Measurements from ENCODE around the gene GLP2R.
A peak's percentile ranks its signal among the peaks of the same experiment; 100 is the strongest.

GLP2R gene

DNA sequence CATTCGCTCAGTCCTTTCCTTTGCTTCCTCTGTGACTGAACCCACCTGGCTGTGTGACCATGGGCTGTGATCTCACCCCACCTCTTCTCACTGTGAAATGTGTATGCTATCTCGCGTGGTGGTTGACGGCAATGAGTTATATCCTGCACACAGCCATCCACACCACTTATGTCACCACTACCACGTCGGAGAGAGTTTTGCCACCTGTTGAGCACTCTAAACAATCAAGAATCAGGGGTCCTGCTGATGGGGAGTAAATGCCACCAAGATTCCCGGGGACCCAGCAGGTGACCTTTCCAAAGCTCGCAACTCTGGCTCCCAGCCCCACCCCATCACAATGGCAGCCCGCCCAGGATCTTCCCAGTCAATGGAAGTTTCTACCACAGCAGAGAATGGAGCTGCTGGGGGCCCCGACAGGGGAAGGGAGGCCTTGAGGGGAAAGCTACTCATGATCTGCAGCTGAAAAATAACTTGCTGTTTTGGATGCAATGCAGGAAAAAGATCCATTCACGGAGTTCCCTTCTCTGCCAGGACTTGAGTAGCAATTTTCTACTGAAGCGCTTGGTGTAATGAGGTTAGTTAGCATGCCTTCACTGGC is 105.5 kb downstream of the GLP2R start:
- Histone ChIP-seq H3K9me3 (ENCODE audit: control insufficient read depth, insufficient read depth, low read depth, low read length) (no peaks in the 10 kb centered on the region), H3K36me3 (ENCODE audit: control insufficient read depth in 2 of 2, insufficient read depth in 1 of 2, low read length in 2 of 2) (no peaks in the 10 kb centered on the region), H3K4me1 (ENCODE audit: control insufficient read depth, insufficient read depth, low read length) (peaks cover 6% of the 10 kb centered on the region; the same call in 1 of the 2 replicates), H3K4me3 (ENCODE audit: low read depth, low read length) (no peak overlapping the region), H3K27ac (ENCODE audit: extremely low read depth, low read depth, low read length) (no peak overlapping the region)
- POLR2A ChIA-PET = no interaction called here
- CTCF ChIA-PET = interaction anchor here (0.7 to 10.4 kb wide), 8 partner anchors 10 to 686 kb away, joined by 3 to 93 read pairs (median 3); no protein-coding TSS in a partner anchor
- TF ChIP-seq ZNF791 (tag by site-specific recombination; IDR thresholded peaks at IDR 0.05) (no peak), ZNF416 (tag by site-specific recombination; IDR thresholded peaks at IDR 0.05) (no peak), ZNF394 (tag by site-specific recombination; IDR thresholded peaks at IDR 0.05; ENCODE audit: borderline replicate concordance) (no peak), ZNF24 (tag by site-specific recombination; IDR thresholded peaks at IDR 0.05) (no peak), ZIC2 (tag by site-specific recombination; IDR thresholded peaks at IDR 0.05) (peak; percentile 96), ZNF830 (tag by site-specific recombination; IDR thresholded peaks at IDR 0.05; ENCODE audit: low read depth) (no peak), YY1 (tag by site-specific recombination; IDR thresholded peaks at IDR 0.05) (no peak), SCRT2 (tag by site-specific recombination; IDR thresholded peaks at IDR 0.05) (peak; percentile 66), ZNF140 (tag by site-specific recombination; IDR thresholded peaks at IDR 0.05) (no peak), ZFP41 (tag by site-specific recombination; IDR thresholded peaks at IDR 0.05; ENCODE audit: borderline replicate concordance) (no peak), ZNF777 (tag by site-specific recombination; IDR thresholded peaks at IDR 0.05; ENCODE audit: borderline replicate concordance) (no peak), ZFHX2 (tag by site-specific recombination; conservative IDR thresholded peaks at IDR 0.05) (no peak), ZNF660 (tag by site-specific recombination; IDR thresholded peaks at IDR 0.05) (no peak)
- TF ChIP-seq, protein P1, sequence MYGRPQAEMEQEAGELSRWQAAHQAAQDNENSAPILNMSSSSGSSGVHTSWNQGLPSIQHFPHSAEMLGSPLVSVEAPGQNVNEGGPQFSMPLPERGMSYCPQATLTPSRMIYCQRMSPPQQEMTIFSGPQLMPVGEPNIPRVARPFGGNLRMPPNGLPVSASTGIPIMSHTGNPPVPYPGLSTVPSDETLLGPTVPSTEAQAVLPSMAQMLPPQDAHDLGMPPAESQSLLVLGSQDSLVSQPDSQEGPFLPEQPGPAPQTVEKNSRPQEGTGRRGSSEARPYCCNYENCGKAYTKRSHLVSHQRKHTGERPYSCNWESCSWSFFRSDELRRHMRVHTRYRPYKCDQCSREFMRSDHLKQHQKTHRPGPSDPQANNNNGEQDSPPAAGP (tag by site-specific recombination; IDR thresholded peaks at IDR 0.05) = no peak
- TF ChIP-seq, protein P2, sequence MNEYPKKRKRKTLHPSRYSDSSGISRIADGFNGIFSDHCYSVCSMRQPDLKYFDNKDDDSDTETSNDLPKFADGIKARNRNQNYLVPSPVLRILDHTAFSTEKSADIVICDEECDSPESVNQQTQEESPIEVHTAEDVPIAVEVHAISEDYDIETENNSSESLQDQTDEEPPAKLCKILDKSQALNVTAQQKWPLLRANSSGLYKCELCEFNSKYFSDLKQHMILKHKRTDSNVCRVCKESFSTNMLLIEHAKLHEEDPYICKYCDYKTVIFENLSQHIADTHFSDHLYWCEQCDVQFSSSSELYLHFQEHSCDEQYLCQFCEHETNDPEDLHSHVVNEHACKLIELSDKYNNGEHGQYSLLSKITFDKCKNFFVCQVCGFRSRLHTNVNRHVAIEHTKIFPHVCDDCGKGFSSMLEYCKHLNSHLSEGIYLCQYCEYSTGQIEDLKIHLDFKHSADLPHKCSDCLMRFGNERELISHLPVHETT (tag by site-specific recombination; IDR thresholded peaks at IDR 0.05) = no peak
- TF ChIP-seq, protein P3, sequence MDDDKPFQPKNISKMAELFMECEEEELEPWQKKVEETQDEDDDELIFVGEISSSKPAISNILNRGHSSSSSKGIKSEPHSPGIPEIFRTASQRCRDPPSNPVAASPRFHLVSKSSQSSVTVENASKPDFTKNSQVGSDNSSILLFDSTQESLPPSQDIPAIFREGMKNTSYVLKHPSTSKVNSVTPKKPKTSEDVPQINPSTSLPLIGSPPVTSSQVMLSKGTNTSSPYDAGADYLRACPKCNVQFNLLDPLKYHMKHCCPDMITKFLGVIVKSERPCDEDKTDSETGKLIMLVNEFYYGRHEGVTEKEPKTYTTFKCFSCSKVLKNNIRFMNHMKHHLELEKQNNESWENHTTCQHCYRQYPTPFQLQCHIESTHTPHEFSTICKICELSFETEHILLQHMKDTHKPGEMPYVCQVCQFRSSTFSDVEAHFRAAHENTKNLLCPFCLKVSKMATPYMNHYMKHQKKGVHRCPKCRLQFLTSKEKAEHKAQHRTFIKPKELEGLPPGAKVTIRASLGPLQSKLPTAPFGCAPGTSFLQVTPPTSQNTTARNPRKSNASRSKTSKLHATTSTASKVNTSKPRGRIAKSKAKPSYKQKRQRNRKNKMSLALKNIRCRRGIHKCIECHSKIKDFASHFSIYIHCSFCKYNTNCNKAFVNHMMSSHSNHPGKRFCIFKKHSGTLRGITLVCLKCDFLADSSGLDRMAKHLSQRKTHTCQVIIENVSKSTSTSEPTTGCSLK (tag by site-specific recombination; IDR thresholded peaks at IDR 0.05) = no peak

DNA sequence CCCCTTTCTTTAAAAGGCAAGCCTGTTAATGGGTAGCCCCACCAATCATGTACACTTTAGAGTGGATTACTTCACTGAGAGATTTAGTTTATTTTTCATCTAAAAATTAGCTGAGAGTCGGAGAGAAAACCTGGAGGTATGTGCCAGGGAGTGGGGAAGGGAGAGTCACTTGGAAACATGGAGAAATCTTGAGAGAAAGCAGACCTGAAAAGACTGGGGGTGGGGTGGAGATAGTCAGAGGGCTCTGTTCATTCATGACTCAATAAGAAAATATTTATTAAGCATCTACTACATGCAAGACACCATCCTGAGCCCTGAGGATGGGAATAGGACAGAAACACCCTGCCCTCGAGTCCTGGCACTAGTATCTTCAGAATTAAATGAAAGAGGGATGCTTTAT is 106.8 kb downstream of the GLP2R start:
- peaks cover 6% of the 10 kb centered on the region; the same call in 1 of the 2 replicates for H3K4me1 ChIP-seq (ENCODE audit: control insufficient read depth, insufficient read depth, low read length)
- no peak overlapping the region for H3K4me3 ChIP-seq (ENCODE audit: low read depth, low read length)
- no peak overlapping the region for H3K27ac ChIP-seq (ENCODE audit: extremely low read depth, low read depth, low read length)
- no peaks in the 10 kb centered on the region for H3K36me3 ChIP-seq (ENCODE audit: control insufficient read depth in 2 of 2, insufficient read depth in 1 of 2, low read length in 2 of 2)
- ChIA-PET CTCF (interaction anchor here (10.4 kb wide), 1 partner anchor 25 kb away, joined by 93 read pairs; no protein-coding TSS in a partner anchor), POLR2A (no interaction called here)
- H3K9me3 ChIP-seq (ENCODE audit: control insufficient read depth, insufficient read depth, low read depth, low read length) = no peaks in the 10 kb centered on the region
- TF ChIP-seq, protein P4, sequence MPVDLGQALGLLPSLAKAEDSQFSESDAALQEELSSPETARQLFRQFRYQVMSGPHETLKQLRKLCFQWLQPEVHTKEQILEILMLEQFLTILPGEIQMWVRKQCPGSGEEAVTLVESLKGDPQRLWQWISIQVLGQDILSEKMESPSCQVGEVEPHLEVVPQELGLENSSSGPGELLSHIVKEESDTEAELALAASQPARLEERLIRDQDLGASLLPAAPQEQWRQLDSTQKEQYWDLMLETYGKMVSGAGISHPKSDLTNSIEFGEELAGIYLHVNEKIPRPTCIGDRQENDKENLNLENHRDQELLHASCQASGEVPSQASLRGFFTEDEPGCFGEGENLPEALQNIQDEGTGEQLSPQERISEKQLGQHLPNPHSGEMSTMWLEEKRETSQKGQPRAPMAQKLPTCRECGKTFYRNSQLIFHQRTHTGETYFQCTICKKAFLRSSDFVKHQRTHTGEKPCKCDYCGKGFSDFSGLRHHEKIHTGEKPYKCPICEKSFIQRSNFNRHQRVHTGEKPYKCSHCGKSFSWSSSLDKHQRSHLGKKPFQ (tag by site-specific recombination; IDR thresholded peaks at IDR 0.05) = no peak
- TF ChIP-seq SCRT2 (tag by site-specific recombination; IDR thresholded peaks at IDR 0.05) = no peak
- TF ChIP-seq, protein P5, sequence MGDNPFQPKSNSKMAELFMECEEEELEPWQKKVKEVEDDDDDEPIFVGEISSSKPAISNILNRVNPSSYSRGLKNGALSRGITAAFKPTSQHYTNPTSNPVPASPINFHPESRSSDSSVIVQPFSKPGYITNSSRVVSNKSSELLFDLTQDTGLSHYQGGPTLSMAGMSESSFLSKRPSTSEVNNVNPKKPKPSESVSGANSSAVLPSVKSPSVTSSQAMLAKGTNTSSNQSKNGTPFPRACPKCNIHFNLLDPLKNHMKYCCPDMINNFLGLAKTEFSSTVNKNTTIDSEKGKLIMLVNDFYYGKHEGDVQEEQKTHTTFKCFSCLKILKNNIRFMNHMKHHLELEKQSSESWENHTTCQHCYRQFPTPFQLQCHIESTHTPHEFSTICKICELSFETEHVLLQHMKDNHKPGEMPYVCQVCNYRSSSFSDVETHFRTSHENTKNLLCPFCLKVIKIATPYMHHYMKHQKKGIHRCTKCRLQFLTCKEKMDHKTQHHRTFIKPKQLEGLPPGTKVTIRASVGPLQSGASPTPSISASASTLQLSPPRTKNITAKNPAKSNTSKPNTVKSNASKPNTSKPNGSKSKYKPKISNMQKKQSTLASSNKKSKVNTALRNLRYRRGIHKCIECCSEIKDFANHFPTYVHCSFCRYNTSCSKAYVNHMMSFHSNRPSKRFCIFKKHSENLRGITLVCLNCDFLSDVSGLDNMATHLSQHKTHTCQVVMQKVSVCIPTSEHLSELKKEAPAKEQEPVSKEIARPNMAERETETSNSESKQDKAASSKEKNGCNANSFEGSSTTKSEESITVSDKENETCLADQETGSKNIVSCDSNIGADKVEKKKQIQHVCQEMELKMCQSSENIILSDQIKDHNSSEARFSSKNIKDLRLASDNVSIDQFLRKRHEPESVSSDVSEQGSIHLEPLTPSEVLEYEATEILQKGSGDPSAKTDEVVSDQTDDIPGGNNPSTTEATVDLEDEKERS (tag by site-specific recombination; IDR thresholded peaks at IDR 0.05) = no peak
- TF ChIP-seq, protein P6, sequence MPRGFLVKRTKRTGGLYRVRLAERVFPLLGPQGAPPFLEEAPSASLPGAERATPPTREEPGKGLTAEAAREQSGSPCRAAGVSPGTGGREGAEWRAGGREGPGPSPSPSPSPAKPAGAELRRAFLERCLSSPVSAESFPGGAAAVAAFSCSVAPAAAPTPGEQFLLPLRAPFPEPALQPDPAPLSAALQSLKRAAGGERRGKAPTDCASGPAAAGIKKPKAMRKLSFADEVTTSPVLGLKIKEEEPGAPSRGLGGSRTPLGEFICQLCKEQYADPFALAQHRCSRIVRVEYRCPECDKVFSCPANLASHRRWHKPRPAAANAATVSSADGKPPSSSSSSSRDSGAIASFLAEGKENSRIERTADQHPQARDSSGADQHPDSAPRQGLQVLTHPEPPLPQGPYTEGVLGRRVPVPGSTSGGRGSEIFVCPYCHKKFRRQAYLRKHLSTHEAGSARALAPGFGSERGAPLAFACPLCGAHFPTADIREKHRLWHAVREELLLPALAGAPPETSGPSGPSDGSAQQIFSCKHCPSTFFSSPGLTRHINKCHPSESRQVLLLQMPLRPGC (tag by site-specific recombination; IDR thresholded peaks at IDR 0.05) = no peak
- TF ChIP-seq REPIN1 (tag by site-specific recombination; IDR thresholded peaks at IDR 0.05; ENCODE audit: low read depth) = no peak
